Measurements from ENCODE around the gene NETO2.
A peak's percentile ranks its signal among the peaks of the same experiment; 100 is the strongest.
"Not testable (repeated sequence)": the region's sequence is repeated elsewhere in the genome, so short reads cannot be mapped to it uniquely, and the experiment has no call there.

Gene NETO2

GRCh38 chr16:47063011-47063724 lies 80.6 kb downstream of the NETO2 start:
- no peak for DNase-seq

- no peak for DNase-seq
Measured at GRCh38 chr16:47061204-47061603, 82.5 kb downstream of the NETO2 start.

GRCh38 chr16:47060596-47060995 lies 83.1 kb downstream of the NETO2 start:
- no peak for DNase-seq

GRCh38 chr16:47059991-47060390 lies 83.8 kb downstream of the NETO2 start:
- no peak for DNase-seq

GRCh38 chr16:47059130-47059529 lies 84.6 kb downstream of the NETO2 start:
- not testable (repeated sequence) for DNase-seq

- no peak for DNase-seq
Measured at GRCh38 chr16:47058295-47059086, 85.3 kb downstream of the NETO2 start.

- no peak for DNase-seq
Measured at GRCh38 chr16:47057630-47057993, 86.1 kb downstream of the NETO2 start.

GRCh38 chr16:47056688-47057629 lies 86.8 kb downstream of the NETO2 start:
- no peak for DNase-seq

- DNase-seq, result not testable (repeated sequence)
Measured at GRCh38 chr16:47056061-47056460, 87.7 kb downstream of the NETO2 start.

GRCh38 chr16:47055136-47055885 lies 88.4 kb downstream of the NETO2 start:
- no peak for DNase-seq

- no peak for DNase-seq
Measured at GRCh38 chr16:47054306-47054705, 89.4 kb downstream of the NETO2 start.

GRCh38 chr16:47053895-47054294 lies 89.8 kb downstream of the NETO2 start:
- no peak for DNase-seq

GRCh38 chr16:47052666-47053640 lies 90.8 kb downstream of the NETO2 start:
- DNase-seq, result no peak

- DNase-seq, result no peak
Measured at GRCh38 chr16:47051031-47051430, 92.7 kb downstream of the NETO2 start.

- DNase-seq, result no peak
Measured at GRCh38 chr16:47049901-47050583, 93.7 kb downstream of the NETO2 start.

GRCh38 chr16:47047524-47048203 lies 96.1 kb downstream of the NETO2 start:
- no peak for DNase-seq

GRCh38 chr16:47046726-47047523 lies 96.8 kb downstream of the NETO2 start:
- DNase-seq, result peak; percentile 44 to 57

- DNase-seq, result peak; percentile 91 to 94
Measured at GRCh38 chr16:47045459-47045858, 98.3 kb downstream of the NETO2 start.

GRCh38 chr16:47045023-47045422 lies 98.7 kb downstream of the NETO2 start:
- peak; percentile 94 for DNase-seq

Data from Kasumi-1 (cell line).